ENCODE measurements around the gene CXCR6.
A peak's percentile ranks its signal among the peaks of the same experiment; 100 is the strongest.

The CXCR6 gene

DNA sequence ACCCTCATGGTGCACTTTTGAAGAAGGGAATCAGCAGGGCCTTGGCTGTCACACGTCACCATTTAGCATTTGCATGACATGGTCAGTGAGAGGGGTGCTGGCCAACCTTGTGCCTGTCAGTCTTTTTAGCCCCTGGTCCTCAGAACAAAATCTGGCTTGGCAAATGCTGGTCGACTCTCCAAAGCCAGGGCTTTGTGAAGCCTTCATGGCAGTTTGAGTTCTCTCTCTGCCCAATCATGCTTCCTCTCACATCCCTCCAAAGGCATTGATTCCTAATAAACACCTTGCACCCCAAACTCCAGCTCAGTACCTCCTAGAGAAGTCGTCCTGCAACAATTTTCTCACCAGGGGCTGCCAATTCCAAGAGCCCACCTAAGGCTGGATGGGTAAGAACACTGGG is 37.5 kb upstream of the CXCR6 start:
- CTCF ChIA-PET, result no interaction called here
- POLR2A ChIA-PET, result no interaction called here
- TF ChIP-seq FOXA1 (IDR thresholded peaks at IDR 0.05), result no peak
- no peak for TF ChIP-seq HDGF (IDR thresholded peaks at IDR 0.05; ENCODE audit: borderline replicate concordance)
- TF ChIP-seq ARNT (IDR thresholded peaks at IDR 0.05), result no peak
- TF ChIP-seq, protein P1, sequence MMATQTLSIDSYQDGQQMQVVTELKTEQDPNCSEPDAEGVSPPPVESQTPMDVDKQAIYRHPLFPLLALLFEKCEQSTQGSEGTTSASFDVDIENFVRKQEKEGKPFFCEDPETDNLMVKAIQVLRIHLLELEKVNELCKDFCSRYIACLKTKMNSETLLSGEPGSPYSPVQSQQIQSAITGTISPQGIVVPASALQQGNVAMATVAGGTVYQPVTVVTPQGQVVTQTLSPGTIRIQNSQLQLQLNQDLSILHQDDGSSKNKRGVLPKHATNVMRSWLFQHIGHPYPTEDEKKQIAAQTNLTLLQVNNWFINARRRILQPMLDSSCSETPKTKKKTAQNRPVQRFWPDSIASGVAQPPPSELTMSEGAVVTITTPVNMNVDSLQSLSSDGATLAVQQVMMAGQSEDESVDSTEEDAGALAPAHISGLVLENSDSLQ (IDR thresholded peaks at IDR 0.05), result no peak
- no peak for TF ChIP-seq ELF4 (IDR thresholded peaks at IDR 0.05)
- no peak for TF ChIP-seq ZNF384 (IDR thresholded peaks at IDR 0.05)
- TF ChIP-seq BHLHE40 (IDR thresholded peaks at IDR 0.05; ENCODE audit: borderline replicate concordance), result no peak
- TF ChIP-seq L3MBTL2 (conservative IDR thresholded peaks at IDR 0.05), result no peak
- TF ChIP-seq SUZ12 (IDR thresholded peaks at IDR 0.05), result no peak
- TF ChIP-seq LEF1 (IDR thresholded peaks at IDR 0.05; ENCODE audit: borderline replicate concordance), result no peak
- no peak for TF ChIP-seq NFRKB (IDR thresholded peaks at IDR 0.05)
- no peak for TF ChIP-seq FOXK2 (IDR thresholded peaks at IDR 0.05)
- TF ChIP-seq SP1 (IDR thresholded peaks at IDR 0.05), result no peak
- TF ChIP-seq TARDBP (IDR thresholded peaks at IDR 0.05), result no peak
- DNase-seq (ENCODE audit: extremely low spot score), result no peak

DNA sequence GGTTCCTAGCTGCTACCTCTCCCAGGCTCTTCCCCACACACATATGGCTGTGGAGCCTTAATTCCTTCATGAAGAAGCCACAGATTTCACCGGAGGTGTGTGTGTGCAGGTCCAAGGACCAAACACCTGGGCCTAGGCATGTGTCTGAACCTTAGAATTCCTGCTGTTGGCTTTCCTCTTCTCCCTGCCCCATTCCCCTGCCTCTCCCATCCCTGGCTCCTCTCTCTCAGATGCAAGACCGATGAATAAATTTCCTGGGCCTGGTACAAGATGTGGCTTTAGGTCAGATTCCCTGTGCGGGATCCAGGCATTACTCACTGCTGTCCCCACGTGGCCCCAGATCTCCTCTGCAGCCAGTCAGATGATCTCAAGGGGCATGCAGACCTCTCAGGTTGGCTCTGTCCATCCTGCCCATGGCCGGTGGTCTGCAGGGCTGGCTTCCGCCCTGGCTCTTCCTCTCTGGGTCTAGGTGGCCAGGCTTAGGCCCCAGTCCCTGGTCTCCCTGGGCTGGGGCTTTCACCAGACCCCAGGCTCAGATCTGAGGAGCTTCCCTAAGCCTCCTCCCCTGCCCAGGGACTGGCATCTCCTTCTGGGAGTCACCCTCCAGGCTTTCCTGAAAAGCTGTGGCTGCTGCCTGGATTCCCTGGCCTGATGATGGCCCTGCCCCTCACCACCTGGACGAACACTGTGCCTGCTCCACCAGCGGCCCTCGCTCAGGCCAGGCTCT is 36.4 kb upstream of the CXCR6 start:
- ChIA-PET POLR2A (interaction anchor here (0.6 kb wide), 1 partner anchor 444 kb away, joined by 3 read pairs; no protein-coding TSS in a partner anchor), CTCF (no interaction called here)
- TF ChIP-seq FOXM1 (IDR thresholded peaks at IDR 0.05; ENCODE audit: borderline replicate concordance) (no peak), TARDBP (IDR thresholded peaks at IDR 0.05) (no peak), ZNF384 (IDR thresholded peaks at IDR 0.05) (no peak), FOXK2 (IDR thresholded peaks at IDR 0.05) (no peak), SUZ12 (IDR thresholded peaks at IDR 0.05) (no peak), ELF4 (IDR thresholded peaks at IDR 0.05) (no peak), LEF1 (IDR thresholded peaks at IDR 0.05; ENCODE audit: borderline replicate concordance) (no peak), CTBP1 (IDR thresholded peaks at IDR 0.05; ENCODE audit: borderline replicate concordance) (no peak), HDGF (IDR thresholded peaks at IDR 0.05; ENCODE audit: borderline replicate concordance) (no peak), L3MBTL2 (conservative IDR thresholded peaks at IDR 0.05) (no peak), BHLHE40 (IDR thresholded peaks at IDR 0.05; ENCODE audit: borderline replicate concordance) (no peak), FOXA1 (IDR thresholded peaks at IDR 0.05) (no peak), NFRKB (IDR thresholded peaks at IDR 0.05) (no peak), ARNT (IDR thresholded peaks at IDR 0.05) (no peak), SP1 (IDR thresholded peaks at IDR 0.05) (no peak)
- TF ChIP-seq, protein P1 (IDR thresholded peaks at IDR 0.05), result no peak
- peak; percentile 33 for DNase-seq (ENCODE audit: extremely low spot score)

DNA sequence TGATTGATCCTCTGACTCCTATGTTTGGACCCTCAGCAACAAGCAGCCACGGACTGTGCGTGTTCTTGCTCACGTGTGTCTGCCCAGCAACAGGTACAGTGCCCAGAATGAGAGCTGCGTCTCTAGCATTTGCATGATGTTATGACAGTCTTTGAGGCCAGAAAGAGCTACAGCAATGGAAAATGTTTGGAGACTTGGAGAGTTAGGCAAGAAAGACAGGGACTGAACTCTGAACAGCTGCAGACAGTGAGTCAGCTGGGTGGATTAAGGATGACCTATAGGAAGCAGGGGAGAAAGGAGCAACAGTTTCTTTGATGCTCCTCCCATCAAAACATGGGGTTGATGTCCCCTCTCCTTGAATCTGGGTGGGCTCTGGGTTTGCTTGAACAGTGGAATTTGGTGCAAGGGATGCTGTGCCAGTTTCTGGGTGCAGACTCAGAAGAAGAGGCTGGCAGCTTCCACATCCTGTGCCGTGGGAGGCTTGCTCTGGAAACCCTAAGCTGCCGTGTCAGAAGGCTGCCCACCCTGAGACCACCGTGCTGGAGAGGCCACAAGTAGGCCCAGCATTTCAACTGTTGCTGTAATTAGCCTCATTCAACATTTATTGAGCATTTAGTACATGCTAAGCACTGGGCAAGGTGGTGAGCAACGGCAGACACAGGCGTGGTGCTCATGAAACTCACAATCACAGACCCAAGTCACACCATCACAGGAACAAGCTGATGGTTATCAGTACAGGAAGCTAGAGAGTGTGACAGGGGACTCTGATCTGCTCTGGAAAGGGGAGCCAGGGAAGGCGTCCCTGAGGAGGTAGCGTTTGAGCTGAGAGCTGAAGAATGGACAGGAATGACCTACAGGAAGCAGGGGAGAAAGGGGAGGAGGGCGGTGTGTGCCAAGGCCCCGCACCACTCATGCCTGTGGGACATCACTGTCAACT is 35.2 kb upstream of the CXCR6 start:
- POLR2A ChIA-PET, result no interaction called here
- TF ChIP-seq ELF4 (IDR thresholded peaks at IDR 0.05) (no peak), L3MBTL2 (conservative IDR thresholded peaks at IDR 0.05) (no peak), ARNT (IDR thresholded peaks at IDR 0.05) (no peak), NFRKB (IDR thresholded peaks at IDR 0.05) (no peak), FOXK2 (IDR thresholded peaks at IDR 0.05) (no peak)
- no peak for DNase-seq (ENCODE audit: extremely low spot score)
- CTCF ChIA-PET, result no interaction called here

DNA sequence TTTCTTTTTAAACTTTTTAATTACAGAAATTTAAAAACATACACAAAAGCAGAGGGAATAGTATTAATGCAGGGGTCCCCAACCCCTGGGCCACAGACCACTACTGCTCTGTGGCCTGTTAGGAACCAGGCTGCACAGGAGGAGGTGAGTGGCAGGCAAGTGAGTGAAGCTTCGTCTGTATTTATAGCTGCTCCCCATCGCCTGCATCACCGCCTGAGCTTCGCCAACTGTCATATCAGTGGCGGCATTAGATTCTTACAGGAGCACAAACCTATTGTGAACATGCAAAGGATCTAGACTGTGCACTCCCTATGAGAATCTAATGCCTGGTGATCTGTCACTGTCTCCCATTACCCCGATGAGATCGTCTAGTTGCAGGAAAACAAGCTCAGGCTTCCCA is 34.5 kb upstream of the CXCR6 start:
- POLR2A ChIA-PET, result no interaction called here
- DNase-seq (ENCODE audit: extremely low spot score), result no peak
- CTCF ChIA-PET, result no interaction called here
- TF ChIP-seq ARNT (IDR thresholded peaks at IDR 0.05), result no peak
- TF ChIP-seq, protein P1 (IDR thresholded peaks at IDR 0.05), result no peak
- no peak for TF ChIP-seq FOXA1 (IDR thresholded peaks at IDR 0.05)
- no peak for TF ChIP-seq FOXM1 (IDR thresholded peaks at IDR 0.05; ENCODE audit: borderline replicate concordance)
- TF ChIP-seq LEF1 (IDR thresholded peaks at IDR 0.05; ENCODE audit: borderline replicate concordance), result no peak
- TF ChIP-seq L3MBTL2 (conservative IDR thresholded peaks at IDR 0.05), result no peak
- TF ChIP-seq NFRKB (IDR thresholded peaks at IDR 0.05), result no peak
- no peak for TF ChIP-seq CTBP1 (IDR thresholded peaks at IDR 0.05; ENCODE audit: borderline replicate concordance)

DNA sequence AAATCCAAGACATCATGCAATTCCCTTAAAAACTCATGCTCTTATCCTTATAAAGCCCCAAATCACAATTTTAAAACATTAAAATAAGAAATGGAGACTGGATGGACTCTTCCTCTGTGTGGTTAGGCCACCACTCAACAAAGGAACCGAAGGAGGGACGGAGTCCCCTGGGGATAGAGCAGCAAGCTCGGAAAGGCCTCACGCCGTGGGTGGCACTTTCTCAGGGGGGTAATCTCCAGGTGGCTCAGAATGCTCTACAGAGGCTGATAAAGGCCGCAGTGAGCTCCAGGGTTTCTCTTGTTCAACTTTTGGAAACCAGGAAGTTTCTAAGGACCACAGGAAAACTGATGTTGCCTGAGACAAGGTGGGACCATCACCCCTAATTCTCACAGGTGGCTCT is 33.7 kb upstream of the CXCR6 start:
- ChIA-PET CTCF (no interaction called here), POLR2A (no interaction called here)
- no peak for DNase-seq (ENCODE audit: extremely low spot score)
- TF ChIP-seq SUZ12 (IDR thresholded peaks at IDR 0.05), result no peak
- no peak for TF ChIP-seq SP1 (IDR thresholded peaks at IDR 0.05)
- no peak for TF ChIP-seq TARDBP (IDR thresholded peaks at IDR 0.05)
- TF ChIP-seq, protein P1 (IDR thresholded peaks at IDR 0.05), result no peak
- no peak for TF ChIP-seq ELF4 (IDR thresholded peaks at IDR 0.05)
- no peak for TF ChIP-seq HDGF (IDR thresholded peaks at IDR 0.05; ENCODE audit: borderline replicate concordance)
- TF ChIP-seq FOXK2 (IDR thresholded peaks at IDR 0.05), result no peak
- TF ChIP-seq NFRKB (IDR thresholded peaks at IDR 0.05), result no peak
- TF ChIP-seq BHLHE40 (IDR thresholded peaks at IDR 0.05; ENCODE audit: borderline replicate concordance), result no peak
- no peak for TF ChIP-seq ZNF384 (IDR thresholded peaks at IDR 0.05)
- TF ChIP-seq LEF1 (IDR thresholded peaks at IDR 0.05; ENCODE audit: borderline replicate concordance), result no peak
- no peak for TF ChIP-seq CTBP1 (IDR thresholded peaks at IDR 0.05; ENCODE audit: borderline replicate concordance)
- no peak for TF ChIP-seq ARNT (IDR thresholded peaks at IDR 0.05)

Data from HEK293T (cell line).